Nephron progenitor cell (in vitro differentiated cells): ENCODE results near the gene IKZF3.

Experiments used
- DNase-seq: peaks from one replicate; pipeline ENCODE4 v3.0.0; 2021
- H3K27ac Mint-ChIP-seq: 2 replicates; pipeline ENCODE4 v1.8.0; 2021; ENCODE audit warnings: mild to moderate bottlenecking, moderate library complexity, mixed read lengths
- H3K27me3 Mint-ChIP-seq: 2 replicates; pipeline ENCODE4 v1.8.0; 2021; ENCODE audit warnings: mild to moderate bottlenecking, low read depth, mixed read lengths; ENCODE audit not compliant: poor library complexity
- H3K36me3 Mint-ChIP-seq: 2 replicates; pipeline ENCODE4 v1.8.0; 2021; ENCODE audit warnings: low read depth, mixed read lengths
- H3K4me1 Mint-ChIP-seq: 2 replicates; pipeline ENCODE4 v1.8.0; 2021; ENCODE audit warnings: mixed read lengths
- H3K4me3 Mint-ChIP-seq: 2 replicates; pipeline ENCODE4 v1.8.0; 2021; ENCODE audit warnings: mild to moderate bottlenecking, moderate library complexity, mixed read lengths
- H3K9me3 Mint-ChIP-seq: 2 replicates; pipeline ENCODE4 v1.8.0; 2021; ENCODE audit warnings: mild to moderate bottlenecking, moderate library complexity, mixed read lengths
- TF ChIP-seq, protein P1 (sequence below): fragments of 200-600 bp; sonication (generic); IDR thresholded peaks from 2 replicates; pipeline ENCODE4 v1.5.0; 2021; ENCODE audit warnings: antibody characterized with exemption

Gene IKZF3

DNA sequence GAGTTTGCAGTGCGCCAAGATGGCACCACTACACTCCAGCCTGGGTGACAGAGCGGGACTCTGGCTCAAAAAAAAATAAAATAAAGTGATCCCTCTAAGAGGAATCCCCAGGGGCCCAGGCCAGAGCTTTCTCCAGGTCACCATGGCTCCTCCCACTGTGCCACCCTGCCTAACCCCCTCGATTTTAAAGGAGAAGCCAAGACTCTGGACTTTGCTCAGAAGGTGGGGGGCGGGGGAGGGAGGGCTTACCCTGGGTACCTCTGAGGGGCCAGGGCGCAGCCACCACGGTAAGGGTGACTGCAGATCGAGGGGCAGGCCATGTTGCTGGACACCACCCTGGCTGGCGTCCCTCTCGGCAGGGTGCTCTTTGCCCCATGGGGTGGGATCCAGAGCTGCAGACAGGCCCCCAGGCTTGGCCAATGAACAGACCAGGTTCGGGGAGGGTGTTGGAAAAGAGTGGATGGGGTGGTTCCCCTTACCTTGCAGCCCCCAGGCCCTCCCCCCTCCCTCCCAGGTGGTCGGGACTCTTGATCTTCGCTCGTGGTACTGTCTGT, 126.8 kb downstream of the IKZF3 start:
- DNase-seq = no peak
- TF ChIP-seq, protein P1, sequence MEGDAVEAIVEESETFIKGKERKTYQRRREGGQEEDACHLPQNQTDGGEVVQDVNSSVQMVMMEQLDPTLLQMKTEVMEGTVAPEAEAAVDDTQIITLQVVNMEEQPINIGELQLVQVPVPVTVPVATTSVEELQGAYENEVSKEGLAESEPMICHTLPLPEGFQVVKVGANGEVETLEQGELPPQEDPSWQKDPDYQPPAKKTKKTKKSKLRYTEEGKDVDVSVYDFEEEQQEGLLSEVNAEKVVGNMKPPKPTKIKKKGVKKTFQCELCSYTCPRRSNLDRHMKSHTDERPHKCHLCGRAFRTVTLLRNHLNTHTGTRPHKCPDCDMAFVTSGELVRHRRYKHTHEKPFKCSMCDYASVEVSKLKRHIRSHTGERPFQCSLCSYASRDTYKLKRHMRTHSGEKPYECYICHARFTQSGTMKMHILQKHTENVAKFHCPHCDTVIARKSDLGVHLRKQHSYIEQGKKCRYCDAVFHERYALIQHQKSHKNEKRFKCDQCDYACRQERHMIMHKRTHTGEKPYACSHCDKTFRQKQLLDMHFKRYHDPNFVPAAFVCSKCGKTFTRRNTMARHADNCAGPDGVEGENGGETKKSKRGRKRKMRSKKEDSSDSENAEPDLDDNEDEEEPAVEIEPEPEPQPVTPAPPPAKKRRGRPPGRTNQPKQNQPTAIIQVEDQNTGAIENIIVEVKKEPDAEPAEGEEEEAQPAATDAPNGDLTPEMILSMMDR = no peak
- peaks cover 37% of the 10 kb centered on the region for H3K4me1 Mint-ChIP-seq
- H3K9me3 Mint-ChIP-seq = no peaks in the 10 kb centered on the region
- no peaks in the 10 kb centered on the region for H3K36me3 Mint-ChIP-seq
- no peak overlapping the region for H3K27ac Mint-ChIP-seq
- H3K27me3 Mint-ChIP-seq = peaks cover 75% of the 10 kb centered on the region
- peak overlapping the region; percentile 70 for H3K4me3 Mint-ChIP-seq

DNA sequence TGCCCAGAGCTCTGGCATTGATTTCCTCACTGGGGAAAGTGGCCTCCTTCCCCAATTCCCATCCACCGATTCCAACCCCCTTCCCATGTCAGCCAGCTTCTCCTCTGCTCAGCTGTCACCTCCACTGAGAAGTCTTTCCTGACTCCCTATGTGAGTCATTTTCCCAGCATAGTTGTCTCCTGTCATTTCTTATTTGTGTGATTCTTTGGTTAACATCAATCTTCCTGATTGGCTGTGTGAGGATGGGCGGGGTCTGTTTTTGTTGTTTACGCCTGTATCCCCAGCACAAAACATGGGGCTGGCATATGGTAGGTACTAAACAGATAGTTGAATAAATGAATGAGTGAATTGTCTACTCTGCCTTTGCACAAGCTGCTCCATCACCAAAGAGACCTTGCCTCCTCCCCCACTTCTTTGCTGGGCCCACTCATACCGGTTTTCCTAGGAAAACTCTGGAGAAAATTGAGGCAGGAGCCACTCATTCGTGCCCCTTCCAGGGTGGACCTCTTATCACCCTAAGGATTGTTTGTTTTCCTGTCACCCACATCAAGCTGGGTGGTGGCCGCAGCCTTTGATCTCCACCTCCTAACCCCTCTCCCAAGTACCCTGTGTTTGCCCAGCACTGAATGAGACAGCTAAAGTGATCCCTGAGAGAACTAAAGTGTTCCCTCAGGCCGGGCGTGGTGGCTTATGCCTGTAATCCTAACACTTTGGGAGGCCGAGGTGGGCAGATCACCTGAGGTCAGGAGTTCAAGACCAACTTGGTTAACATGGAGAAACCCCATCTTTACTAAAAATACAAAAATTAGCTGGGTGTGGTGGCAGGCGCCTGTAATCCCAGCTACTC, 127.6 kb downstream of the IKZF3 start:
- Mint-ChIP-seq H3K27ac (no peak overlapping the region), H3K4me3 (no peak overlapping the region), H3K36me3 (no peaks in the 10 kb centered on the region), H3K27me3 (peaks cover 70% of the 10 kb centered on the region), H3K4me1 (peaks cover 37% of the 10 kb centered on the region), H3K9me3 (no peaks in the 10 kb centered on the region)
- DNase-seq = no peak
- TF ChIP-seq, protein P1 = no peak

DNA sequence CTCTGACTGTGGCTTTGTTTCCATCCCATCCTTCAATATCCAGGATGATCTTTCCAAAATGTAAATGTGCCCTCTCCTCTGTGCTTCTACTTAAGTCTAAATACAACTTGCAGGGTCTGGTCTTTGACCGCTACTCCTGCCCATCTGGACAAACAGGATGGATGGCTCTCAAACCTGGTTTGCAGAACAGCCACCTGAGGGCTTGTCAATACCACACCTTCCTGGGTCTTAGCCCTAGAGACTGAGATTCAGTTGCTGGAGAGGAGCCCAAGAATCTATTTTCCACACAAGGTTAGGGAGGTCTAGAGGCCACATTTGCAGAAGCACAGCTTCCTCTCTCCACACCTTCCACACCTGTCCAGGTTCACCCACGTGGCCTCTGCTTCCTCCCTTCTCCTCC, 128.2 kb downstream of the IKZF3 start:
- Mint-ChIP-seq H3K36me3 (no peaks in the 10 kb centered on the region), H3K27ac (no peak overlapping the region), H3K4me3 (no peak overlapping the region), H3K9me3 (no peaks in the 10 kb centered on the region), H3K27me3 (peaks cover 68% of the 10 kb centered on the region), H3K4me1 (peaks cover 30% of the 10 kb centered on the region)
- TF ChIP-seq, protein P1 = no peak
- no peak for DNase-seq

DNA sequence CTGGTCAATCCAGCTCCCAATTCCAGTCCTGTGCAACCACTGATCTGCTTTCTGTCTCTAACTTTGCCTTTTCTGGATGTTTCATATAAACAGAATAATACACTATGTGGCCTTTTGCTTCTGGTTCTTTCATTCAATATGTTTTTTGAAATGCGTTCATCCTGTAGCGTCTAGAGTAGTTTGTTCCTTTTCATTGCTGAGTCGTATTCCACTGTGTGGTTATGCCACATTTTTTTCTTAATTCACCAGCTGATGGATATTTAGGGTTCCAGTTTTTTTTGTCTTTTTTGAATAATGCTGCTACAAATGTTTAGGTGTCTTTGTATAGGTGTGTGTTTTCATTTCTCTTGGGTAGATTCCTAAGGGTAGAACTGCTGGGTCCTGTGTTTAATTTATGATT, 131.5 kb downstream of the IKZF3 start:
- no peak for DNase-seq
- Mint-ChIP-seq H3K27ac (no peak overlapping the region), H3K4me1 (peaks cover 15% of the 10 kb centered on the region), H3K36me3 (no peaks in the 10 kb centered on the region), H3K27me3 (peaks cover 42% of the 10 kb centered on the region), H3K9me3 (no peaks in the 10 kb centered on the region), H3K4me3 (no peak overlapping the region)
- TF ChIP-seq, protein P1 = no peak

DNA sequence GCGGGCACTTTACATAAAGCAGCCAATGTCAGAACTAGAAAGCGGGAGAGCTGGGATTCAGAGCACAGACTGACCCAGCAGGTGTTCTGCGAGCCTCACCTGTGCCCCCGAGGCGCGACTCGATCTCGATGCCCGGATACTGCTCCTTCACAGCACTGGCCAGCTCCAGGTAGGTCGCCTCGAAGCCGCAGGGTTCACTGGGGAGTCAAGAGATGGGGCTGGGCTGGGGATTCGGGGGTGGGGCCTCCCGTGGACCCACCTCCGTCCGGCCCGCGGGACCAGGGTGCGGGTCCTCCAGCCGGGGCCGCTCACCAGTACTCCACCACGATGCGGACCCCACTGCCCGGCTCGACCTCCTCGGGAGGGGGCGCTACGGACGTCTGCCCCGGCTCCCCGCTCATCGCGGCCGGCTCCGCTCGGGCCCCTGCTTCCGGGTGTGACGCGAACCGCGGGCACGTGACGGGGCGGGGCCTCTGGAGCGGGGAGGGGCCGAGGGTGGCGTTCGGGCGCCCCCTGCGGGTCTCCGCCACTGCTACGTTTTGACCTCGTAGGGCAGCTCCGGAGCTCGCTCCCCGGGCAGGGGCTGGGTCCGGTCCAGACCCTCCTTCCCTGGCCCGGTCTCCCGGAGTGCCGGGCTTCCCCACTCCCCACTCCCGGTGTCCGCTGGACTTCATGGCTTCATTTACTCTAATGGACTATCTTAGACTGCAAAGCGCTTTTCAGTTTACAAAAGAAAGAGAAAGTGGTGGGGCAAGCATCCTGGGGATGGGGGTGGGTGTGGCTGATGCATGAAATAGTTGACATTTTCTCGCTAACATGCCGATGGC, 133.8 kb downstream of the IKZF3 start, which contains the start of gene MIEN1:
TSS of gene MIEN1 (minus strand) at position 438 of the 827 bp plus-strand sequence. CDS start at position 401, 37 bp downstream.
- TF ChIP-seq, protein P1 = peak; percentile 84
- Mint-ChIP-seq H3K27ac (no peak within 1 kb of the TSS), H3K4me3 (peak within 1 kb of the TSS; percentile 88), H3K27me3 (peaks cover 22% of the 10 kb centered on the region), H3K9me3 (no peaks in the 10 kb centered on the region), H3K36me3 (no peaks in the 10 kb centered on the region), H3K4me1 (peaks cover 10% of the 10 kb centered on the region)
- DNase-seq = peak; percentile 96
